Activated T-cell treated with anti-CD3 and anti-CD28 coated beads, Interleukin-2, amount 50 U/mL, for 24 hours (primary cell): Measurements from ENCODE around the gene PIGU.

ENCODE experiments used
- DNase-seq: peaks from one replicate; pipeline ENCODE4 v3.0.0-alpha.2; 2020
- H3K27ac Mint-ChIP-seq: 2 replicates; pipeline ENCODE4 v1.8.0; 2020; ENCODE audit warnings: mild to moderate bottlenecking, mixed read lengths
- H3K27me3 Mint-ChIP-seq: 2 replicates; pipeline ENCODE4 v1.8.0; 2020; ENCODE audit warnings: mixed read lengths
- H3K36me3 Mint-ChIP-seq: 2 replicates; pipeline ENCODE4 v1.8.0; 2020; ENCODE audit warnings: low read depth, mixed read lengths
- H3K4me1 Mint-ChIP-seq: 2 replicates; pipeline ENCODE4 v1.8.0; 2020; ENCODE audit warnings: low read depth, mixed read lengths
- H3K4me3 Mint-ChIP-seq: 2 replicates; pipeline ENCODE4 v1.8.0; 2020; ENCODE audit warnings: mild to moderate bottlenecking, moderate library complexity, mixed read lengths
- H3K9me3 Mint-ChIP-seq: 2 replicates; pipeline ENCODE4 v1.8.0; 2020; ENCODE audit warnings: mixed read lengths

PIGU gene

GRCh38 chr20:34560141-34560523 lies 116.8 kb downstream of the PIGU start:
- no peak overlapping the region for H3K4me3 Mint-ChIP-seq

GRCh38 chr20:34559311-34560140 lies 117.4 kb downstream of the PIGU start:
- Mint-ChIP-seq H3K9me3 (no peaks in the 10 kb centered on the region), H3K4me1 (peaks cover 10% of the 10 kb centered on the region), H3K4me3 (peak overlapping the region; percentile 57), H3K27me3 (no peaks in the 10 kb centered on the region), H3K27ac (peak overlapping the region; percentile 80), H3K36me3 (no peaks in the 10 kb centered on the region)
- DNase-seq = no peak

More at GRCh38 chr20:34560141-34560523, 116.8 kb downstream of the PIGU start:
- Mint-ChIP-seq H3K27ac (peak overlapping the region; percentile 69), H3K36me3 (no peaks in the 10 kb centered on the region), H3K9me3 (no peaks in the 10 kb centered on the region), H3K4me1 (peaks cover 10% of the 10 kb centered on the region), H3K27me3 (no peaks in the 10 kb centered on the region)
- no peak for DNase-seq

GRCh38 chr20:34558320-34559218 lies 118.3 kb downstream of the PIGU start, which contains the start of gene MAP1LC3A:
Gene MAP1LC3A (plus strand): TSS chr20:34558718. CDS start chr20:34558869, 151 bp downstream.
- DNase-seq = peak; percentile 94
- H3K9me3 Mint-ChIP-seq = no peaks in the 10 kb centered on the region
- peaks cover 10% of the 10 kb centered on the region for H3K4me1 Mint-ChIP-seq
- no peaks in the 10 kb centered on the region for H3K36me3 Mint-ChIP-seq
- H3K27ac Mint-ChIP-seq = peak within 1 kb of the TSS; percentile 85
- peak within 1 kb of the TSS; percentile 77 for H3K4me3 Mint-ChIP-seq
- no peaks in the 10 kb centered on the region for H3K27me3 Mint-ChIP-seq

- Mint-ChIP-seq H3K4me1 (peaks cover 10% of the 10 kb centered on the region), H3K27ac (peak overlapping the region; percentile 85), H3K4me3 (peak overlapping the region; percentile 77), H3K36me3 (no peaks in the 10 kb centered on the region), H3K9me3 (no peaks in the 10 kb centered on the region), H3K27me3 (no peaks in the 10 kb centered on the region)
- DNase-seq = no peak
Measured at GRCh38 chr20:34557936-34558319, 119.0 kb downstream of the PIGU start.

- H3K27me3 Mint-ChIP-seq = no peaks in the 10 kb centered on the region
- H3K36me3 Mint-ChIP-seq = no peaks in the 10 kb centered on the region
- peaks cover 8% of the 10 kb centered on the region for H3K4me1 Mint-ChIP-seq
- no peak overlapping the region for H3K27ac Mint-ChIP-seq
- no peaks in the 10 kb centered on the region for H3K9me3 Mint-ChIP-seq
- DNase-seq = no peak
- H3K4me3 Mint-ChIP-seq = no peak overlapping the region
Measured at GRCh38 chr20:34553366-34553867, 123.5 kb downstream of the PIGU start.

- Mint-ChIP-seq H3K27me3 (no peaks in the 10 kb centered on the region), H3K9me3 (no peaks in the 10 kb centered on the region), H3K36me3 (no peaks in the 10 kb centered on the region), H3K4me3 (no peak overlapping the region), H3K4me1 (peaks cover 2% of the 10 kb centered on the region), H3K27ac (no peak overlapping the region)
- DNase-seq = no peak
Measured at GRCh38 chr20:34552569-34552968, 124.3 kb downstream of the PIGU start.

GRCh38 chr20:34549929-34550305 lies 127.0 kb downstream of the PIGU start:
- no peak for DNase-seq
- Mint-ChIP-seq H3K36me3 (no peaks in the 10 kb centered on the region), H3K4me3 (no peak overlapping the region), H3K27me3 (peaks cover 4% of the 10 kb centered on the region), H3K27ac (no peak overlapping the region), H3K9me3 (no peaks in the 10 kb centered on the region), H3K4me1 (no peaks in the 10 kb centered on the region)

GRCh38 chr20:34549291-34549928 lies 127.5 kb downstream of the PIGU start:
- Mint-ChIP-seq H3K4me1 (peaks cover 4% of the 10 kb centered on the region), H3K4me3 (no peak overlapping the region), H3K9me3 (no peaks in the 10 kb centered on the region), H3K27ac (no peak overlapping the region), H3K27me3 (peaks cover 4% of the 10 kb centered on the region), H3K36me3 (no peaks in the 10 kb centered on the region)
- no peak for DNase-seq

- H3K27me3 Mint-ChIP-seq = peaks cover 4% of the 10 kb centered on the region
- H3K4me1 Mint-ChIP-seq = peaks cover 10% of the 10 kb centered on the region
- DNase-seq = no peak
- H3K4me3 Mint-ChIP-seq = no peak overlapping the region
- H3K36me3 Mint-ChIP-seq = no peaks in the 10 kb centered on the region
- H3K9me3 Mint-ChIP-seq = no peaks in the 10 kb centered on the region
- no peak overlapping the region for H3K27ac Mint-ChIP-seq
Measured at GRCh38 chr20:34547844-34548613, 128.9 kb downstream of the PIGU start.

- Mint-ChIP-seq H3K27me3 (peaks cover 4% of the 10 kb centered on the region), H3K4me3 (no peak overlapping the region), H3K36me3 (peaks cover 9% of the 10 kb centered on the region), H3K9me3 (no peaks in the 10 kb centered on the region), H3K4me1 (peaks cover 12% of the 10 kb centered on the region), H3K27ac (no peak overlapping the region)
- no peak for DNase-seq
Measured at GRCh38 chr20:34546751-34547181, 130.1 kb downstream of the PIGU start.

GRCh38 chr20:34544109-34544796 lies 132.6 kb downstream of the PIGU start:
- peak; percentile 49 for DNase-seq

GRCh38 chr20:34543463-34544056 lies 133.3 kb downstream of the PIGU start:
- peaks cover 4% of the 10 kb centered on the region for H3K27me3 Mint-ChIP-seq
- H3K36me3 Mint-ChIP-seq = peaks cover 38% of the 10 kb centered on the region
- H3K4me3 Mint-ChIP-seq = no peak overlapping the region
- no peak for DNase-seq
- H3K9me3 Mint-ChIP-seq = no peaks in the 10 kb centered on the region
- H3K27ac Mint-ChIP-seq = no peak overlapping the region
- H3K4me1 Mint-ChIP-seq = peaks cover 25% of the 10 kb centered on the region

More at GRCh38 chr20:34544109-34544796, 132.6 kb downstream of the PIGU start:
- Mint-ChIP-seq H3K4me3 (no peak overlapping the region), H3K27ac (no peak overlapping the region), H3K9me3 (no peaks in the 10 kb centered on the region), H3K4me1 (peaks cover 25% of the 10 kb centered on the region), H3K27me3 (peaks cover 4% of the 10 kb centered on the region), H3K36me3 (peaks cover 31% of the 10 kb centered on the region)

- Mint-ChIP-seq H3K27ac (peak overlapping the region; percentile 55), H3K4me3 (no peak overlapping the region), H3K36me3 (peaks cover 44% of the 10 kb centered on the region), H3K27me3 (peaks cover 4% of the 10 kb centered on the region), H3K9me3 (no peaks in the 10 kb centered on the region), H3K4me1 (peaks cover 27% of the 10 kb centered on the region)
- no peak for DNase-seq
Measured at GRCh38 chr20:34542439-34542838, 134.5 kb downstream of the PIGU start.
